Glutamatergic neuron (in vitro differentiated cells): ENCODE data around the gene WASHC1. TPM values are rescaled to one million over a fixed set of nuclear protein-coding genes. Genes with fewer than 3 reads are reported as not detected.
"Not testable (repeated sequence)": the region's sequence is repeated elsewhere in the genome, so short reads cannot be mapped to it uniquely, and the experiment has no call there.

Experiments used
- DNase-seq: peaks from one replicate; pipeline ENCODE4 v3.0.0; 2022
- H3K27ac Mint-ChIP-seq: one replicate; pipeline ENCODE4 v1.8.0; 2020; ENCODE audit warnings: mild to moderate bottlenecking, mixed read lengths, inconsistent platforms; ENCODE audit not compliant: unreplicated experiment
- H3K27me3 Mint-ChIP-seq: one replicate; pipeline ENCODE4 v1.8.0; 2020; ENCODE audit warnings: mild to moderate bottlenecking, moderate library complexity, mixed read lengths, inconsistent platforms; ENCODE audit not compliant: unreplicated experiment
- H3K36me3 Mint-ChIP-seq: one replicate; pipeline ENCODE4 v1.8.0; 2020; ENCODE audit warnings: mild to moderate bottlenecking, mixed read lengths, inconsistent platforms; ENCODE audit not compliant: unreplicated experiment
- H3K4me1 Mint-ChIP-seq: one replicate; pipeline ENCODE4 v1.8.0; 2020; ENCODE audit warnings: mild to moderate bottlenecking, low read depth, mixed read lengths, inconsistent platforms; ENCODE audit not compliant: unreplicated experiment
- H3K4me3 Mint-ChIP-seq: one replicate; pipeline ENCODE4 v1.8.0; 2020; ENCODE audit warnings: mild to moderate bottlenecking, mixed read lengths, inconsistent platforms; ENCODE audit not compliant: unreplicated experiment
- H3K9me3 Mint-ChIP-seq: one replicate; pipeline ENCODE4 v1.8.0; 2020; ENCODE audit warnings: mild to moderate bottlenecking, moderate library complexity, mixed read lengths, inconsistent platforms; ENCODE audit not compliant: unreplicated experiment
- CTCF ChIP-seq: fragments of 200-600 bp; sonication (generic); IDR thresholded peaks from one replicate; pipeline ENCODE4 v1.5.0; 2021; ENCODE audit not compliant: partially characterized antibody, unreplicated experiment
- total RNA-seq: library from RNA; stranded (reverse); fragmentation: NEBNext Ultra II Directional; extraction: Animal tissue kit (Norgen Biotek cat#: 25700); gene quantifications from one replicate; pipeline ENCODE4 v1.2.1, GENCODE V29; 2021; ENCODE audit not compliant: unreplicated experiment

WASHC1 gene
- total RNA-seq, 1 donor from 2014 or later = 22.2 TPM

DNA sequence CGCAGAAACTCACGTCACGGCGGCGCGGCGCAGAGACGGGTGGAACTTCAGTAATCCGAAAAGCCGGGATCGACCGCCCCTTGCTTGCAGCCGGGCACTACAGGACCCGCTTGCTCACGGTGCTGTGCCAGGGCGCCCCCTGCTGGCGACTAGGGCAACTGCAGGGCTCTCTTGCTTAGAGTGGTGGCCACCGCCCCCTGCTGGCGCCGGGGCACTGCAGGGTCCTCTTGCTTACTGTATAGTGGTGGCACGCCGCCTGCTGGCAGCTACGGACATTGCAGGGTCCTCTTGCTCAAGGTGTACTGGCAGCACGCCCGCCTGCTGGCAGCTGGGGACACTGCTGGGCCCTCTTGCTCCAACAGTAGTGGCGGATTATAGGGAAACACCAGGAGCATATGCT, 18.1 kb downstream of the WASHC1 start:
- H3K27me3 Mint-ChIP-seq, H3K4me1 Mint-ChIP-seq, H3K4me3 Mint-ChIP-seq, H3K9me3 Mint-ChIP-seq, H3K36me3 Mint-ChIP-seq, H3K27ac Mint-ChIP-seq: not testable (repeated sequence)
- TF ChIP-seq CTCF = peak; percentile 70
- peak; percentile 87 for DNase-seq

- not testable (repeated sequence) for H3K27me3 Mint-ChIP-seq, H3K27ac Mint-ChIP-seq, H3K4me1 Mint-ChIP-seq, H3K36me3 Mint-ChIP-seq, H3K9me3 Mint-ChIP-seq, H3K4me3 Mint-ChIP-seq
- DNase-seq = peak; percentile 44
Observed at GRCh38 chr9:10653-11053, 18.6 kb downstream of the WASHC1 start.

DNA sequence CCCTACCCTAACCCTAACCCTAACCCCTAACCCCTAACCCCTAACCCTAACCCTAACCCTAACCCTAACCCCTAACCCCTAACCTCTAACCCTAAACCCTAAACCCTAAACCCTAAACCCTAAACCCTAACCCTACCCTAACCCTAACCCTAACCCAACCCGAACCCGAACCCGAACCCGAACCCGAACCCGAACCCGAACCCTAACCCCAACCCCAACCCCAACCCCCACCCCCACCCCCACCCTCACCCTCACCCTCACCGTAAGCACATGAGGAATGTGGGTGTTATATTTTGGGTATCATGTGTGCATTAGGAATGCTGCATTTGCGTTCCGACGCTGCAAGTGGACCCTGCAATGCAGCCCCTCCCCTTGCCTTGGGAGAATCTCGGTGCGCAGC, 19.0 kb downstream of the WASHC1 start:
- not testable (repeated sequence) for H3K4me3 Mint-ChIP-seq, H3K27ac Mint-ChIP-seq, H3K36me3 Mint-ChIP-seq, H3K9me3 Mint-ChIP-seq, DNase-seq, H3K27me3 Mint-ChIP-seq, H3K4me1 Mint-ChIP-seq

Other genes with a start within 250 kb of the WASHC1 start
- 0.76 TPM for gene FOXD4, start 89.0 kb upstream of the WASHC1 start, total RNA-seq
- 33.5 TPM for gene ZNG1A, start 149.6 kb upstream of the WASHC1 start, total RNA-seq
- gene DOCK8, start 185.4 kb upstream of the WASHC1 start, total RNA-seq = 0.22 TPM